IMR-90 (cell line): ENCODE results near the gene STIM1. TPM values are rescaled to one million over a fixed set of nuclear protein-coding genes. Genes with fewer than 3 reads are reported as not detected.

ENCODE experiments used
- ATAC-seq: fragments of 200-7000 bp; cut with Tn5 transposase; 2 replicates; pipeline ENCODE4 v1.9.1; 2020; ENCODE audit warnings: low read depth, mild to moderate bottlenecking, moderate library complexity
- BruUV-seq: library from RNA; stranded (reverse); fragments of 400-500 nt; replicated peaks from 2 replicates; lab custom pipeline; 2021; lab: Mats Ljungman, UMichigan
- CTCF ChIA-PET: fragments of 300-600 bp; formaldehyde crosslinking; extraction: SDS; loops from one replicate; lab custom pipeline; 2021; ENCODE audit warnings: antibody characterized with exemption; lab: Yijun Ruan, JAX
- POLR2A ChIA-PET: fragments of 300-600 bp; sonication (Branson Sonifier 250); formaldehyde crosslinking; loops from one replicate; lab custom pipeline; 2022; ENCODE audit warnings: antibody characterized with exemption; ENCODE audit not compliant: unreplicated experiment; lab: Charles Lee
- DNase-seq: peaks from one replicate; pipeline ENCODE4 v3.0.0; 2013
- H2AFZ ChIP-seq: replicated peaks from 2 replicates; pipeline ENCODE3; 2013; ENCODE audit warnings: low read length, mild to moderate bottlenecking; ENCODE audit not compliant: poor library complexity
- H2AK5ac ChIP-seq: 2 replicates; pipeline ENCODE4 v1.6.1; 2013; ENCODE audit warnings: low read depth, low read length, inconsistent platforms
- H2AK9ac ChIP-seq: replicated peaks from 2 replicates; pipeline ENCODE3; 2013; ENCODE audit warnings: mild to moderate bottlenecking, low read depth, low read length, moderate library complexity; ENCODE audit not compliant: poor library complexity
- H2BK120ac ChIP-seq: 2 replicates; pipeline ENCODE4 v1.6.1; 2013; ENCODE audit warnings: low read depth, low read length, inconsistent platforms
- H2BK15ac ChIP-seq: 3 replicates; pipeline ENCODE4 v1.6.1; 2013; ENCODE audit warnings: low read depth, low read length, inconsistent platforms
- H2BK20ac ChIP-seq: 2 replicates; pipeline ENCODE4 v1.6.1; 2013; ENCODE audit warnings: low read depth, mild to moderate bottlenecking, inconsistent platforms, low read length, moderate library complexity
- H2BK5ac ChIP-seq: 2 replicates; pipeline ENCODE4 v1.6.1; 2013; ENCODE audit warnings: mild to moderate bottlenecking, low read depth, low read length, inconsistent platforms; ENCODE audit not compliant: poor library complexity, severe bottlenecking
- H3K14ac ChIP-seq: replicated peaks from 2 replicates; pipeline ENCODE4 v1.6.1; 2013; ENCODE audit warnings: low read depth, low read length, inconsistent platforms
- H3K18ac ChIP-seq: 2 replicates; pipeline ENCODE4 v1.6.1; 2013; ENCODE audit warnings: low read depth, low read length, control low read depth
- H3K23ac ChIP-seq: 2 replicates; pipeline ENCODE4 v1.6.1; 2013; ENCODE audit warnings: low read depth, low read length, inconsistent platforms
- H3K27ac ChIP-seq: 2 replicates; pipeline ENCODE4 v1.5.1; 2013; ENCODE audit warnings: mild to moderate bottlenecking, control low read depth, low read length; ENCODE audit not compliant: insufficient read depth
- H3K27me3 ChIP-seq: 2 replicates; pipeline ENCODE4 v1.6.1; 2013; ENCODE audit warnings: low read length; ENCODE audit not compliant: control insufficient read depth, insufficient read depth
- H3K36me3 ChIP-seq: 2 replicates; pipeline ENCODE4 v1.6.1; 2013; ENCODE audit warnings: low read length, mixed read lengths; ENCODE audit not compliant: control insufficient read depth, insufficient read depth
- H3K4ac ChIP-seq: 2 replicates; pipeline ENCODE4 v1.6.1; 2013; ENCODE audit warnings: low read depth, low read length, inconsistent platforms
- H3K4me1 ChIP-seq: 2 replicates; pipeline ENCODE4 v1.6.1; 2013; ENCODE audit warnings: low read length, mixed read lengths; ENCODE audit not compliant: control insufficient read depth, insufficient read depth
- H3K4me2 ChIP-seq: 2 replicates; pipeline ENCODE4 v1.6.1; 2013; ENCODE audit warnings: low read depth, mild to moderate bottlenecking, control low read depth, low read length, moderate library complexity
- H3K4me3 ChIP-seq: 2 replicates; pipeline ENCODE4 v1.5.1; 2013; ENCODE audit warnings: low read depth, mild to moderate bottlenecking, control low read depth, low read length, moderate library complexity; ENCODE audit not compliant: insufficient read depth
- H3K56ac ChIP-seq: 2 replicates; pipeline ENCODE4 v1.6.1; 2013; ENCODE audit warnings: low read length, inconsistent platforms; ENCODE audit not compliant: insufficient read depth; ENCODE audit errors: extremely low read depth
- H3K79me1 ChIP-seq, 2 experiments: 2 replicates each; pipeline ENCODE4 v1.6.1; 2013; ENCODE audit warnings: low read length in 2 of 2, inconsistent platforms in 1 of 2, low read depth in 1 of 2
- H3K9ac ChIP-seq: 2 replicates; pipeline ENCODE4 v1.6.1; 2013; ENCODE audit warnings: low read depth, low read length, control low read depth
- H3K9me1 ChIP-seq: 2 replicates; pipeline ENCODE4 v1.6.1; 2013; ENCODE audit warnings: low read length, inconsistent platforms; ENCODE audit not compliant: insufficient read depth
- H3K9me3 ChIP-seq: 2 replicates; pipeline ENCODE4 v1.6.1; 2013; ENCODE audit warnings: low read length; ENCODE audit not compliant: control insufficient read depth, insufficient read depth
- H4K20me1 ChIP-seq: 2 replicates; pipeline ENCODE4 v1.6.1; 2013; ENCODE audit warnings: low read length, inconsistent platforms; ENCODE audit not compliant: insufficient read depth
- H4K5ac ChIP-seq: 2 replicates; pipeline ENCODE4 v1.6.1; 2013; ENCODE audit warnings: mild to moderate bottlenecking, low read depth, low read length, control low read depth
- H4K8ac ChIP-seq, 2 experiments: 2 replicates each; pipeline ENCODE4 v1.6.1; 2013; ENCODE audit warnings: low read depth in 2 of 2, low read length in 2 of 2, control low read depth in 1 of 2, inconsistent platforms in 1 of 2
- H4K91ac ChIP-seq: 2 replicates; pipeline ENCODE4 v1.6.1; 2013; ENCODE audit warnings: low read depth, low read length, inconsistent platforms; ENCODE audit not compliant: insufficient read depth
- CHD1 ChIP-seq: IDR thresholded peaks from 2 replicates; pipeline ENCODE4 v1.6.1; 2012; ENCODE audit warnings: low read depth, low read length, improper control_type of control experiment
- MAZ ChIP-seq: IDR thresholded peaks from 2 replicates; pipeline ENCODE4 v1.6.1; 2012; ENCODE audit warnings: low read depth, mild to moderate bottlenecking, low read length, improper control_type of control experiment, moderate library complexity, borderline replicate concordance
- WGBS, 2 experiments: methylation state at CpG; one replicate each; pipeline versions ENCODE4 v1.1.5 to v1.1.7; 2013; ENCODE audit warnings: missing lambda C conversion rate in 2 of 2; ENCODE audit not compliant: insufficient read length in 1 of 2; ENCODE audit errors: extremely low coverage in 2 of 2; 5-methylcytosine and 5-hydroxymethylcytosine counted together
- dilution Hi-C: fragments of 300-500 bp; cut with HindIII; formaldehyde crosslinking; loops from one replicate; pipeline ENCODE4 v1.14.3; 2018; ENCODE audit warnings: low sequenced_read_pairs; ENCODE audit not compliant: unreplicated experiment
- in situ Hi-C: fragments of 300-500 bp; cut with MboI; formaldehyde crosslinking; loops from 3 replicates; pipeline ENCODE4 v1.14.3; 2019; ENCODE audit warnings: low sequenced_read_pairs, inconsistent platforms, mixed read lengths
- intact Hi-C: fragments of 100-400 bp; cut with micrococcal nuclease; formaldehyde crosslinking; loops from 2 replicates; pipeline ENCODE4 v1.10.0; 2022
- polyA plus RNA-seq, 3 experiments: library from polyadenylated mRNA; depleted of rRNA; stranded (reverse); fragments of >200 nt; gene quantifications; 2 replicates each; pipeline ENCODE4 v1.2.3, GENCODE V29; 2012; ENCODE audit warnings: low replicate concordance in 1 of 3
- total RNA-seq: library from RNA; depleted of rRNA; stranded (reverse); fragments of >200 nt; gene quantifications from 2 replicates; pipeline ENCODE4 v1.2.3, GENCODE V29; 2012

The STIM1 gene
- total and polyA plus RNA-seq, 2 of the 4 experiments (the other 2 are of a cell fraction), result 17.9 to 23.0 TPM

- Histone ChIP-seq H3K18ac (no peak overlapping the region), H3K27me3 (no peaks in the 10 kb centered on the region), H3K27ac (no peak overlapping the region), H3K4me3 (no peak overlapping the region), H4K91ac (no peak overlapping the region), H3K4me2 (no peak overlapping the region), H2AK5ac (no peak overlapping the region), H3K9me1 (peaks cover 3% of the 10 kb centered on the region; the same call in 1 of the 2 replicates), H4K5ac (no peak overlapping the region), H3K14ac (no peak overlapping the region), H2AFZ (peak overlapping the region; percentile 62), H2AK9ac (no peak overlapping the region), H2BK5ac (no peak overlapping the region), H4K20me1 (peaks cover 10% of the 10 kb centered on the region; the same call in 1 of the 2 replicates), H2BK120ac (no peak overlapping the region), H4K8ac (no peak overlapping the region), H2BK20ac (no peak overlapping the region), H3K79me1 (peaks cover 18 to 22% of the 10 kb centered on the region in 2 experiments), H3K9me3 (no peaks in the 10 kb centered on the region), H3K4me1 (peaks cover 2% of the 10 kb centered on the region; the same call in 1 of the 2 replicates), H2BK15ac (no peak overlapping the region), H3K23ac (no peak overlapping the region), H3K9ac (no peak overlapping the region), H3K4ac (no peak overlapping the region), H3K36me3 (no peaks in the 10 kb centered on the region), H3K56ac (no peak overlapping the region)
- TF ChIP-seq CHD1 (no peak), MAZ (no peak)
- dilution Hi-C loops, result no loop called here
- in situ Hi-C loops, result no loop called here
- DNase-seq (no peak), ATAC-seq (no peak)
- CTCF ChIA-PET, result interaction anchor here (1.0 kb wide), 2 partner anchors 7 to 19 kb away, joined by 3 to 4 read pairs; partner anchors contain the start of gene STIM1
- BruUV-seq, result no TSS peak
- intact Hi-C loops, result no loop called here
- POLR2A ChIA-PET, result no interaction called here
- WGBS, 2 experiments, result no CpG with 5 or more reads among the region's 2 CpGs
Observed at GRCh38 chr11:3873712-3874349, 18.4 kb downstream of the STIM1 start.
